ENCODE results near the gene CTIF.
"Not testable (repeated sequence)": the region's sequence is repeated elsewhere in the genome, so short reads cannot be mapped to it uniquely, and the experiment has no call there.

CTIF gene

DNA sequence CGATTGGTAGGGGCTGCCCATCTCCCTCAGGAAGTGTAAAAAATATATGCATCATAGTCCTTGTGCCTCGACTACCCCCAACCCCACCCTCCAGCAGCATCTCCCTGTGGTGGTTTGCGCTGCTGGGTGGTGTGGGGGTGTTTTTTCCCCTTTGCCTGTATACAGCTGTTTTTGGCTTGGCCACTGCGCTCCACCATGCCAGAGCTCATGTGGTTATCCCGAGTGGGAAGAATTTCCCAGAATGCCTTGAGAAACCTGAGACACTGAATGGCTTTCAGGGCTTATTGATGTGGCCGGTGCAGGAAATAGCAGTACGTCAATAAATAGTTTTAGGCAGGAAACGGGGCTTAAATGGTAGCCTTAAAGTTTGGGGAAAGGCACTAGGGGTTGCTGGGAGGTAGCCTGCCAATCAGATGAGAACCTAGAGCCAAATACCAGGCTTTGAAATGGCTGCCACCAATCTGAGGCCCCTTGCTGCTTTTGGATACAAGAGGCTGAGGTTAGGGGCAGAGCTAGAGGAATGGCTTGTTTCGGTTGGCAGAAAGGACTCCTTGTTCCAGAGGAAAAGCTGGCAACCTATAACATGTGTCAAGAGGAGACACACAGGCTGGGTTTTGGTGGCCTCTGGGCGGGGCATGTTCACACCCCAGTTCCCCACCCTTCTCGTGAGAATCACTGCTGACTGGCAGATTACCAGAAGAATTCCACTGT is 267.9 kb downstream of the CTIF start:
- DNase-seq (ENCODE audit: insufficient read length, low spot score), result no peak
- no peak for FAIRE-seq

DNA sequence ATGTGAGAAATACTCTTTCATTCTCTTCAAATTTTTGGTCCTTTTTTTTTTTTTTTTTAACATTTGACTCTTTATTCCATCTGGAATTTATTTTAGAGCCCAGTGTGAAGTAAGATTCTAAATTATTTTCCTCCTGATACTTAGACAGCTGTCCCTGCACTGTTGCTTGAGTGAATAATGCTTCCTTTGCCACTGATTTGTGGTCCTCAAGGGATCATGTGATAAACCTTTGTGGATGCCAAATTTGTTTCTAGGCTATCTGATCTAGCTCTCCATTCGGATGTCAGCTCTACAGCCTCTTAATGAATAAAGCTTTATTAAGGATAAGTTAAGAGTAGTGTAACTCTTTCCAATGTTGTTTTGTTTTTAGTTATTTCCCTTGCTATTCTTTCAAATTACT is 269.6 kb downstream of the CTIF start:
- DNase-seq (ENCODE audit: insufficient read length, low spot score) (no peak), FAIRE-seq (no peak)

DNA sequence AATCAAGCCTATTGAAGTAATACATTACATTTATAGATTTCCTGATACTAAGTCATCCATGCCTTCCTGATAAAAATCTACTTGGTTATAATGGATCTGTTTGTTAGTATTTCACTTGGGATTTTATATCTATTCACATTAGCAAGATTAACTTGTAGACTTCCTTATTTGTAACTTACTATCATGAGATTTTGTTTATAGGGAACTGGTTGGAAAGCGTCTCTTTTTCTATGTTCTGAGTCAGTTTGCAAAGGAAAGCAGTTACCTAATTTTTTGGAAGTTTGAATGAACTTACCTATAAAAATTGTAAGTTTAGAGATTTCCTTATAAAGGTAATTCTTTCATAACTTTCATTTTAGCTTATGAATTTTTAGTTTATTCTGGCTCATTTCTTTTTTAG is 270.5 kb downstream of the CTIF start:
- FAIRE-seq (no peak), DNase-seq (ENCODE audit: insufficient read length, low spot score) (no peak)

DNA sequence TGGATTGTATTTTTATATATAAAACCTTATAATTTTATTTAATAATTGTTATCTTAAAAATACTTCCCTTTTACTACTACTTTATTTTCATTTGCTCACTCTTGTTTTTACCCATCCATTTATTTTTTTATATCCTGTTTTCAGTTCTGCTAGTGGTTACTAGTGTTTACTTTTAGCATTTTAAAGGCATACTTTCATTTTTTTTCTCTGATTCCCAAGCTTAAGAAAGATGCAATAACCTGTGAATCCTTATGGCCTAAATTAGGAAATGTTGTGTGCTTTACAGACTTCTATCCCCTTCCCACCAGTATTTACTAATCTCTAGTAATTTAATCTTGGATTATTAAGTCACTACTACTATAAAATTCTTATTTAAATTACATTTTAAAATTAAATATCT is 272.0 kb downstream of the CTIF start:
- FAIRE-seq (no peak), DNase-seq (ENCODE audit: insufficient read length, low spot score) (no peak)

DNA sequence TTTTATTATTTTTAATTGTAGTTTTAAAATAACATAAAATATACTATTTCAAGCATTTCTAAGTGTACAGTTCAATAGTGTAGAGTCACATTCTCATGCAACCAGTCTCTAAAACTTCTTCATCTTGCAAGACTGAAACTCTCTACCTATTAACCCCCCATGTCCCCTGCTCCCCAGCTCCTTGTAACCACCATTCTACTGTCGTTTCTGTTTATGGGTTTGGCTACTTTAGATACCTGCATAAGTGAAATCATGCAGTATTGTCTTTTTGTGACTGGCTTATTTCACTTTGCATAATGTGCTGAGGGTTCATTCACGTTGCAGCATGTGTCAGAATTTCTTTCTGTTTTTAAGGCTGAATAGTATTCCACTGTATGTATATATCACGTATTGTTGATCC is 272.6 kb downstream of the CTIF start:
- no peak for DNase-seq (ENCODE audit: insufficient read length, low spot score)
- FAIRE-seq, result no peak

DNA sequence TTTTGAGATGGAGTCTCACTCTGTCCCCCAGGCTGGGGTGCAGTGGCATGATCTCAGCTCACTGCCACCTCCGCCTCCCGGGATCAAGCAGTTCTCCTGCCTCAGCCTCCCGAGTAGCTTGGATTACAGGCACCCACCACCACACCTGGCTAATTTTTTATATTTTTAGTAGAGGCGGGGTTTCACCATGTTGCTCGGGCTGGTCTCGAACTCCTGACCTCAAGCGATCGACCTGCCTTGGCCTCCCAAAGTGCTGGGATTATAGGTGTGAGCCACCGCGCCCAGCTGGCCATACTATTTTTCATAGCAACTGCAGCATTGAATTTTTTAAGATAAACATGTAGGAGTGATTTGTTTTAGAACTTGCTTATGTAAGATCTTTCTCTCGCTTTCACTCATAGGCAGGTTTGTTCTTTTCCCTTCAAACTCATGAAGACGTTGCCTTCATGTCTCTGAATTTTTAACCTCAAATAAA is 273.2 kb downstream of the CTIF start:
- DNase-seq (ENCODE audit: insufficient read length, low spot score); FAIRE-seq: not testable (repeated sequence)

DNA sequence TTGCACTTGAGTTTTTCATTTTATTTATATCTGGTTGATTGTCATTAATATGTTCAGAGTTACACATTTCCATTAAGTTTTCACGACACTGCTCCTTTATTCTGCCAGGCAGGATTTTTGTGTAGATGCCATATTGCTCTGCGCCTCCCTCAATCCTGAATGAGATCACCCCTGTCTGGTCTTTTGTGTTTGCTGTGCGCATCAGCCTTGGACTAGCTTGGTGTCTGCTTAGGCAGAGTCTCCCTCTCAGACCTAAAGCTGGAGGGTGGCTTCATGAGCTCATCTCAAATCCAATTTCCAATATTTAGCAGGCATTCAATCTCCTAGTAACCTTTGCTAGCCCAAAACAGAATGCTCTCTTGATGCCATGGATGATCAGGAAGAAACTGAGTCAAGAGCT is 274.5 kb downstream of the CTIF start:
- no peak for FAIRE-seq
- no peak for DNase-seq (ENCODE audit: insufficient read length, low spot score)

DNA sequence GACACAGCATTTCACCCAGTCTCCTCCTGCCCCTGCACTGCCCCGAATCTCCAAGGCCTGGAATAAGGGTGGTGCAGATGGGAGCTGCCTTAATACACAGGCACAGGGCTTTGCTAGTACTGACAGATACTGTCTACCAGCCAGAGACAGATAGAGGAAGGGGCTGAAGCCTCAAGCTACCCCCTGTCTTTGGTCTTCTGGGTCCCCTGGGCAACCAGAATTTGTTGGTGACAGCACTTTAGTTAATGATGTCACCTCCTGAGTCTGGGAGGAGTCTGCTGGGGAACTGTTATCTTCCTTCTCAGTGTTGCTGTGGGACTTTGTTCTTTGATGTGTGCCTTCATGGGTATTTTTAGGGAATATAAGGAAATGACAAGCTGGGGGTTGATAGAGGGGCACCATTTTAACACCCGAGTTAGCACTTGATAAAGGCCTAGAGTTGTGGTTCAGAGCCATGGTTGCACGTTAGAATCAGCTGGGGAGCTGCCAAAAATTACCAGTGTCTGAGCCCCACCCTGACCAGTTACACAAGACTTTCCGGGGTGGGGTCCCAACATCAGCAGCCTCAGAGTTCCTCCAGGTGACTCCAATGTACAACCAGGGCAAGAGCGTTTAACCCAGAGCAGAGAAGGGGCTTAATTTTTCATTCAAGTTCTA is 275.1 kb downstream of the CTIF start:
- FAIRE-seq, result no peak

DNA sequence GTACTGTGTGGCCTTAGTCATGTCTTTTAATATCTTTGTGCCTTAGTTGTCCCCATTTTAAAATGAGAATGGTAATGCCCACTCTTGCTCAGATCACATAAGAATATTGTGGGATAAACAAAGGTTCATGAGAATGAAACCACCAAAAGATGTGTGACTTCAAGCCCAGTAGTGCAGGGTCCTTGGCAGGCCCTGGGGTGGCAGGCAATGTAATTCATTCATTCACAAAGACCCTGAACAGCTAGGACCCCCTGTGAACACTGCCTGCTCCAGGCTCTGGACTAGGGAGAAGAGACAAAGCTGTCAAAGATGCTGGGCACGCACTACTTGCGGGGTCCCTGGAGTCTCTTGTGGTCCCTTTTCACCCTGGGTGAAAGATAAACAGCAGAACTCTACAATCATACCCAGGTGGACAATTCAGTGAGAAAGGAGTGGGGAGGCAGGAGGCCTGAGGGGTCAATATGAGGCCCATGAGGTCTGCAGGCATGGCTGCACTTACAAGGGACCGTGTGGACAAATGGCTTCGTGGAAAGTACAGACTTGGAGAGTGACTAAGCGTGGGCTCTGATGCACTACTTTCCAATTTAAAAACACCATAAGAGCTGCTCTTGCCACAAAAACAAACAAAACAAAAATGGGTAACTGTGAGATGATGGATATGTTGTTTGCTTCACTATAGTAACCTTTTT is 275.8 kb downstream of the CTIF start:
- no peak for DNase-seq (ENCODE audit: insufficient read length, low spot score)
- FAIRE-seq, result no peak

More for the DNA sequence above, 275.1 kb downstream of the CTIF start:
- DNase-seq (ENCODE audit: insufficient read length, low spot score), result no peak

DNA sequence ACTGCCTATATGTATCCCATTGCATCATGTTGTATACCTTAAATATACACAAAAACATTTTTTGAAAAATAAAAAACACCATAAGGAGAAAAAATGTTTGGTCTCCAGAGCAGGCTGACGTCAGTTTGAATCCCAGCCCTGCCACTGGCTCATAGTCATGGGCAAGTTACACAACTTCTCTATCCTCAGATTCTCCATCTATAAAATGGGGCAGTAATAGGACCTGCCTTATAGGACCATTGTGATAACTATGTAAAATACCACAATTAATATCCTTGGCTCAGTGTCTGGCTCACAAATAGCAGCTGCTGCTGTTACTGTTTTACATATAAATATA is 276.3 kb downstream of the CTIF start:
- FAIRE-seq, result no peak
- DNase-seq (ENCODE audit: insufficient read length, low spot score), result no peak

DNA sequence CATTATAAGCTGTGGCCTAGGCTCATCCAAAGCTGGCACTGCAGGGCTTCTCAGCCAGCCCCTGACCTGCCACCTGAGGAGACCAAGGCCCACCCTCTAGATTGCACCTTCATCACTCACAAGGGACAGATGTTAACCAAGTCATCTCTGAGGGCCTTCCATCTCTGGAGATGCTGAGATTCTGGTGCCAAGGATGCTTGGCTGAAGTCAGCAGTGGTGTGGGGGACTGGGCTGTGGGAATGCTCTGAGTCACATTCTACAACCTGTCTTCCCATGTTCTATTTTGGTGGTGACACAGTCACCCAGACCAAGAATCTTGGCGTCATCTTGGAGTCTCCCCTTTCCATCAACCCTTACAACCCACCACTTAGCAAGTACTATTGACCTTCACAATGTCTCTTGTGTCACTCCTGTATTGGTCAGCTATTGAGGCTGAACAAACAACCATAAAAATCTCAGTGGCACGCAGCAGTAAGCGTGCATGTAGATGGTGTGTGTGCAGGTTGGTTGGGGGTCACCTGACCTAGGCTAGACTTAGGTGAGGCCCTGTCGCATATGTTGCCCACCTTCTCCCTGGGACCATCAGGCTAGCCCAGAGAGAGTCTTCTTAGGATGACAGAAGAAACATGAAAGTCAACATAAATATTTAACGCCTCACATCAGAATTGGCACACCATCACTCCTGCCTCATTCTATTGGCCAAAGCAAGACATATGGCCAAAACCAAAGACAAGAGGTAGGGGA is 276.9 kb downstream of the CTIF start:
- FAIRE-seq (no peak), DNase-seq (ENCODE audit: insufficient read length, low spot score) (no peak)

DNA sequence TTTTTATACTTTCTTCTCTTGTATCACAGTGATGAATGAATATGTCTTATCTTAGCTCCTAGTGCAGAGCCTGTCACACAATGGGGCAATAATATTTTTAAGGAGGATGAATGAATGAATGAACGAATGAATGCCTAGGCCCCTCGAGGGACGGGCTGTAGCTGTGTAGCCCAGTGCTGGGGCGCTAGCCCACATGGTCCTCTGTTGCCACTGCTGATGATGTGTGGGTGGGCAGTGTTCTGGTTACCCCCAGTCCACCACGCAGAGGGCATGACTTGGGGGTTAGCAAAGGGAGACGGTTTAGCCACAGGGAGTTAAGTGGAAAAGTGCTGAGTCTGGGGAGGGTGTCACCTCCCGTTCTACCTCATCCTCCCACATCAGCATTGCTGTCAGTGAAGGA is 277.7 kb downstream of the CTIF start:
- no peak for FAIRE-seq

DNA sequence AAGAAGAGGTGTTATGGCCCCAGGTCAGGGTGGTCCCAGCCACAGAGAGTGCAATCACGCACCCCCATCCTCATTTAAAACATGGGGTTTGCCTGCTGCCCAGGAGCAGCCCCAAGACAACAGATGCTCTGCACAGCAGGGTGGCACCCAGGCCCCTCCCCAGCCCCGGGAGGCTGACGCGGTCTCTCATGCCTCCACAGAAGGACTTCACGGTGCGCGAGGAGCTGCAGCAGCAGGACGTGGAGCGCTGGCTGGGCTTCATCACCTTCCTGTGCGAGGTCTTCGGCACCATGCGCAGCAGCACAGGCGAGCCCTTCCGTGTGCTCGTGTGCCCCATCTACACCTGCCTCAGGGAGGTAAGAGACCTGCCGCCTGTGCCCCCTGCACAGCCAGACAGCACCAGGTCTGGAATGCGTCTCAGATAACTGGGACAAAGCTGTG is 278.2 kb downstream of the CTIF start:
- no peak for FAIRE-seq
- no peak for DNase-seq (ENCODE audit: insufficient read length, low spot score)

More for the DNA sequence above, 277.7 kb downstream of the CTIF start:
- DNase-seq (ENCODE audit: insufficient read length, low spot score), result no peak

DNA sequence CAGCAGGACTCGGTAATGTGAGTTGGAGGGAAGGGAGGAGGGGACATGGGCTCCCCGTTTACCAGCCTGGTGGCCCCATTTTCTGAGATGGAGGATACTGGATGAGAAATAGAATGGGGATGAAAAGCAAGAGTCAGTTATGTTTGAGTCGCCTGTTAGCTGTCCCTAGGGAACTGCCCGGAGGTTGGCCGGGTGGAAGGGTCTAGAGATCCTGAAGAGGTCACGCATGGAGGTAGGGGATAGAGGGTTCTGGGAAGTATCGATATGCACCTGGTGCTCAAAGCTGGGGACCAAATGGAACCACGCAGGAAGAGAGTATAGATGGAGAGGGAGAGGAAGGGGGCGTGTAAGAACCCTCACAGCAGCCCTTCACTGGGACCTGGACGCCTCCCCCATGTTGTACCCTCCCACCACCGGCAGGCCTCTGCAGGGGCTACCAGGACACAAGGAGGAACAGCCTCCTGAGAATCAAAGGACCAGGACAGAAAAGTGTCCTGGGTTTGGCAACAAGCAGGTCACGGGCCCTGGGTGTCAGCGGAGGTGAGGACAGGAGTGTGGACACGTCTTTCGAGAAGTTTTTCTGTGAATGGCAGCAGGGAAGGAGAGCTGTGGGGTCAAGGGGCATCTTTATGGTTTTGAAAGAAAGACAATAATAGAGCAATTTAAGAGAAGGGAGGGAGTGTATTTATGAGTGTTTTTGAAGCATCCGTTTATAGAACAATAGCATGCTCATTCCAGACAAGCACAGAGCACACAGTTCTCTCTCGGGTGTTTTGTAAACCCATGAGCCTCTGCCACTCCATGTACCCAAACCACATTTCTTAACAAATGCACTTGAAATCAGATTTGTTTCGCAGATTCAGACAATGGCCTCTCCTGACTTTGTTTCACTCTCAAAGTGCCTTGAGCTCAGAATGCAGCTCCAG is 279.8 kb downstream of the CTIF start:
- FAIRE-seq (no peak), DNase-seq (ENCODE audit: insufficient read length, low spot score) (no peak)

DNA sequence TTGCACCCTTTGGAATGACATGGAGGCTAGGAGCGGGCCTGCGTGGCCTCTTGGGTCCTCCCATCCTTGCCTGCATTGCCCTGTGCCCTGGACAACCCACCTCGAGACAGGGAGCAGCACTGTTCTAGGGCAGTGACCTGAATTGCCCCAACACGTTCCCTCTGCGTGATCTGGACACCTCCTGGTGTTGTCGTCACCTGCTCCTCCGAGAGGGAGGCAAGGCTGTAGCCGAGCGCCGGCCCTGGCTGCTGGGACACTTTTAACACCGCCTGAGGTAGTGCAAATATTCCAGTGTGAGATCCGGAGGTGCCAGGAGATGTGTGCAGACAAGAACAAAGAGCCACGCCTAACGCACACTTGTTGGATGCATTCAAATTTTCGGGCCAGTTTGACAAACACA is 280.4 kb downstream of the CTIF start:
- DNase-seq (ENCODE audit: insufficient read length, low spot score) (no peak), FAIRE-seq (no peak)

DNA sequence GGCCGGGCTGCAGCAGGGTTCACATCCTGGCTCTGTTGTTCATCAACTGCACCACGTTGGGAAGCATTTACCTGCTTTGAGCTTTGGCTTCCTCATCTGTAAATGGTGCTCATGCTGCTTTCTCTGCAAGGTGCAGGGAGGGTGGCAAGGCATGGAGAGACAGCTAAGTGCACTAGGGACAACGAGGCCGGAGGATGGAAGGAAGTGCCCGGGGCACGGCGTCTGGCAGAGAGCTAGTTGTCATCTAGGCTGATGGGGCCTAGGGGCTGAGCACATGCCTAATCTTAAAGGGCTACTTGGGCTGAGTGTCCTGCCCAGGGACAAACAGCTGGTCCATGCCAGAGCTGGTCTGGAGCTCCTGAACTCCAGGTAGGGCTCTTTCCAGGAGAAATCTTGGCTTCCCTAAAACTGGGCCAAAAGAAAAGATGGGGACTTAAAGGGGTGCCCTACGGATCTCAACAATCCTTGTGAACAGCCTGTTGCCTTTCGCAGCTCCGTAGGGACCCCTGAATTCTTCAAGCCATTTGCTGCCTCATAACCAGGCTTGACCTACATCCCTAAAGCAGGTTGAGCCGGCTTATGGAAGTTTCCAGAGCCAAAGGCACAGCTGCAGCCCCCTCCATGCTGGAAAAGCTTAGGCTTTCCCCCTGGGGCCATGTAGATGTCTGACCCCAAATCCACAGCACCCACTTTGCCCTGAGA is 281.1 kb downstream of the CTIF start:
- DNase-seq (ENCODE audit: insufficient read length, low spot score) (no peak), FAIRE-seq (no peak)

DNA sequence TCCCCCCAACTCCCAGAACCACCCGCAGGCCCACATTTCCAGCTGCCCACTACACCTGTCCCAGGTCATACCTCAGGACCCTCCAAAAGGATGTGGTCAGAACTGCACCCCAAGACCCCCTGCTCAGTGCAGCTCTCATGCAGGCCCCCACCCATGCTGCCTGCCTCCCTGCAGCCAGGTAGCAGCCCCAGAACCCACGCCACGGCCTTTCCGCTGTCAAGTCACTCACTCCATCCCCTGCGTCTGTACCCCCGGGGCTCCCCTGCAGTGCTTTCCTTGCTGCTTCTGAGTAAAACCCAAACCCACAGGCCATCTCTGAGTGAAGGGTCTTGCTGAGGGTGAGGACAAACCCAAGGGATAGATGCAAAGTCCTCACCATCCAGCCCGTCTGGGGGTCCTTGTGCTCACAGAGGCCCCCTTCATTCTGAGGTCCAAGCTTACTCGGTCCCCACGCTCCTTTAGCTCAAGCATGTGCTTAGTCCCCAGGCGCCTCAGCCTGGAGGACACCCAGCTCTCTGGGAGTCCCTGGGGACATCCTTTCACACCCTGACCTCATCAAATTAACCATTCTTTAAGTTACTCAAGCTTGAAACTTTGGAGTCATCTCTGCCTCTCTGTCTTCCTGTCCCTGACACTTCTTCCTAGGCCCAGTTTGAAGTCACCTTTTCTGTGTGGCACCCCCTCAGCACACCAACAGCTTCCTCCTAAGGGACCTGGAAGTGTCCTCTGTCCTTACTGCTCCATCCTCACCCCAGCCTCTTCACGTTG is 281.8 kb downstream of the CTIF start:
- DNase-seq (ENCODE audit: insufficient read length, low spot score), result no peak
- FAIRE-seq, result no peak

DNA sequence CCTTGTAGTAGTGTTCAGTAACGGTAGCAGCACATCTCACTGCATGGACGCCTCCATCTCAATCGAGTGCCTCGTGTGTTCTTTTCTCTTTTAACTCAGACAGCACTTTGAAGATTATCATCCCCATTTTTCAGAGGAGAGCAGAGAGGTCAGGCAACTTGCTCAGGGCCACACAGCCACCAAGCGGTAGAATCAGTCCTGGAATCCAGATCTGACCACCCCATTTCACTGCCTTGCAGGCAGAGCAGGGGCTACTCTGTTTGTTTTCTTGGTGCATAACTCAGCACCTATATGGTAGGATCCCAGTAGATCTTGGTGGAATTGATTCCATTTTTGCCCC is 282.4 kb downstream of the CTIF start:
- no peak for FAIRE-seq
- DNase-seq (ENCODE audit: insufficient read length, low spot score), result no peak

DNA sequence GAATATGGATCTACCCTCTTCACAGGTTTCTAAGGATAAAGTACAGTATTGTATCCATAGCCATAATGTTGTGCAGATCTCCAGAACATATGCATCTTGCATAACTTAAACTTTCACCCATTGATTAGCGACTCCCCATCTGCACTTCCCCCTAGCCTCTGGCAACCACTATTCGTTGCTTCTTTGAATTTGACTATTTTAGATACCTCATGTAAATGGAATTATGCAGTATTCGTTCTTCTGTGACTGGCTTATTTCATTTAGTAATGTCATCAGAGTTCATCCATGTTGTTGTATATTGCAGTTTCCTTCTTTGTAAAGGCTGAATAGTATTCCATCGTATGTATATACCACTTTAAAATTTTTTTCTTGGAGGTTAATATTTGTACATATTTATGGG is 283.0 kb downstream of the CTIF start:
- DNase-seq (ENCODE audit: insufficient read length, low spot score), result no peak
- no peak for FAIRE-seq

All from HTR-8/SVneo (cell line).